Gastrocnemius medialis (tissue), 4 donors: ENCODE results near the gene UNC5CL.

ENCODE experiments used
- POLR2A ChIP-seq, 2 donors: fragments of 450-650 bp; IDR thresholded peaks; one replicate each; pipeline ENCODE4 v1.6.1; 2017; ENCODE audit warnings: antibody characterized with exemption in 2 of 2, mild to moderate bottlenecking in 2 of 2, moderate library complexity in 2 of 2
- TF ChIP-seq, protein P1 (sequence below), 5 experiments: fragments of 450-650 bp in 3 of 5; fragments of 200-600 bp in 2 of 5; sonication (generic) in 2 of 5; IDR thresholded peaks in 4 of 5; conservative IDR thresholded peaks in 1 of 5; 1 replicate in 4 of 5; 2 replicates in 1 of 5; pipeline ENCODE4 v1.5.1; 2016 to 2019; ENCODE audit warnings: antibody characterized with exemption in 5 of 5, mild to moderate bottlenecking in 3 of 5, moderate library complexity in 3 of 5

DNA sequence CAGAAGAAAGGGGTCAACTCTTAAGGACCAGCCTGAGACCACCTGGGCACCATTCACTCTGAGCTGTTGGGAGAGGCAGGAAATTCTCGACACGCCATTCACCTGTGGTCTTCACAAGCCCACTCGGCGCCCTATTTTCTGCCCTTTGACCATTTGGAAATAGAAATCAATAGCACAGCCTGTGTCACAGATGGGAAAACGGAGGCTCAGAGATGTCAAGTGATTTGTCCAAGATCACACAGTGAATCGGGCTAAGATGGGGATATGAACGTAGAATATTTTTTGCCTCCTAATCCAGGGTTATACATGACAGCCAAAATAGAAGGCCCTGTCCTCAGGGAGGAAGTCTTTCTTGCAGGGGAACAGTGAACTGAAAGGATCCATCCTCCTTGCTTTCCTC, 10.9 kb upstream of the UNC5CL start:
- TF ChIP-seq, protein P1, sequence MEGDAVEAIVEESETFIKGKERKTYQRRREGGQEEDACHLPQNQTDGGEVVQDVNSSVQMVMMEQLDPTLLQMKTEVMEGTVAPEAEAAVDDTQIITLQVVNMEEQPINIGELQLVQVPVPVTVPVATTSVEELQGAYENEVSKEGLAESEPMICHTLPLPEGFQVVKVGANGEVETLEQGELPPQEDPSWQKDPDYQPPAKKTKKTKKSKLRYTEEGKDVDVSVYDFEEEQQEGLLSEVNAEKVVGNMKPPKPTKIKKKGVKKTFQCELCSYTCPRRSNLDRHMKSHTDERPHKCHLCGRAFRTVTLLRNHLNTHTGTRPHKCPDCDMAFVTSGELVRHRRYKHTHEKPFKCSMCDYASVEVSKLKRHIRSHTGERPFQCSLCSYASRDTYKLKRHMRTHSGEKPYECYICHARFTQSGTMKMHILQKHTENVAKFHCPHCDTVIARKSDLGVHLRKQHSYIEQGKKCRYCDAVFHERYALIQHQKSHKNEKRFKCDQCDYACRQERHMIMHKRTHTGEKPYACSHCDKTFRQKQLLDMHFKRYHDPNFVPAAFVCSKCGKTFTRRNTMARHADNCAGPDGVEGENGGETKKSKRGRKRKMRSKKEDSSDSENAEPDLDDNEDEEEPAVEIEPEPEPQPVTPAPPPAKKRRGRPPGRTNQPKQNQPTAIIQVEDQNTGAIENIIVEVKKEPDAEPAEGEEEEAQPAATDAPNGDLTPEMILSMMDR (IDR thresholded peaks at IDR 0.05 in 4 of 5, conservative IDR thresholded peaks at IDR 0.05 in 1 of 5): no peak
- TF ChIP-seq POLR2A (IDR thresholded peaks at IDR 0.05): no peak
